Small intestine (tissue), 4 donors: ENCODE results near the gene POMT2. TPM values are rescaled to one million over a fixed set of nuclear protein-coding genes. Genes with fewer than 3 reads are reported as not detected.

Experiments used
- polyA plus RNA-seq, 4 donors: library from polyadenylated mRNA; stranded (reverse) in 3 of 4; unstranded in 1 of 4; fragments of 200-250 nt in 3 of 4; fragments of 120-200 nt in 1 of 4; gene quantifications; one replicate each; pipeline versions ENCODE4 v1.2.1 to v1.2.3, GENCODE V29; 2013
- donor health status: healthy with polysubstance abuse.
- donor health status: Bipolar disorder and iron deficiency.
- donor health status: healthy.

POMT2 gene
- polyA plus RNA-seq, 4 donors = 9.7 to 13.3 (median 10.7) TPM

Other genes starting within 250 kb of the POMT2 start
- 10 to 100 TPM in 1 of 4 donors, 1 to 10 TPM in 3; 7.6 to 26.9 (median 8.8) TPM for gene CIPC, start 222.6 kb downstream of the POMT2 start, polyA plus RNA-seq
- gene ZDHHC22, start 179.1 kb downstream of the POMT2 start, polyA plus RNA-seq = under 1 TPM in 2 of 4 donors, not detected in 2; 0.12 to 0.33 TPM
- 1 to 10 TPM in 2 of 4 donors, under 1 TPM in 1, not detected in 1; 0.27 to 9.4 (median 2.0) TPM for gene TMEM63C, start 139.1 kb downstream of the POMT2 start, polyA plus RNA-seq
- under 1 TPM in 2 of 4 donors, not detected in 2; 0.09 to 0.81 TPM for gene NGB, start 49.7 kb downstream of the POMT2 start, polyA plus RNA-seq
- gene GSTZ1, start 153 bp upstream of the POMT2 start, polyA plus RNA-seq = 10 to 100 TPM; 30.7 to 45.1 (median 37.2) TPM
- gene TMED8, start 56.2 kb upstream of the POMT2 start, polyA plus RNA-seq = 10 to 100 TPM in 1 of 4 donors, 1 to 10 TPM in 3; 1.9 to 14.0 (median 3.2) TPM
- gene SAMD15, start 56.5 kb upstream of the POMT2 start, polyA plus RNA-seq = 1 to 10 TPM in 1 of 4 donors, under 1 TPM in 1, not detected in 2; 0.52 to 1.0 TPM
- gene NOXRED1, start 102.6 kb upstream of the POMT2 start, polyA plus RNA-seq = under 1 TPM; 0.12 to 0.68 (median 0.36) TPM
- 10 to 100 TPM in 3 of 4 donors, 1 to 10 TPM in 1; 9.5 to 27.3 (median 12.7) TPM for gene VIPAS39, start 136.7 kb upstream of the POMT2 start, polyA plus RNA-seq
- 100 to 1,000 TPM in 1 of 4 donors, 10 to 100 TPM in 3; 57.3 to 108 (median 85.8) TPM for gene AHSA1, start 137.2 kb upstream of the POMT2 start, polyA plus RNA-seq
- gene ISM2, start 177.9 kb upstream of the POMT2 start, polyA plus RNA-seq = under 1 TPM in 2 of 4 donors, not detected in 2; 0.01 to 0.03 TPM